H1 (cell line): ENCODE results near the gene STT3B. TPM values are rescaled to one million over a fixed set of nuclear protein-coding genes. Genes with fewer than 3 reads are reported as not detected.

ENCODE experiments used
- CTCF ChIA-PET: fragments of 300-600 bp; sonication (Branson Sonifier 250); formaldehyde crosslinking; loops from one replicate; lab custom pipeline; 2021; ENCODE audit not compliant: partially characterized antibody; lab: Charles Lee
- POLR2A ChIA-PET: fragments of 300-600 bp; sonication (Branson Sonifier 250); formaldehyde crosslinking; loops from one replicate; lab custom pipeline; 2021; ENCODE audit warnings: inconsistent platforms; ENCODE audit not compliant: partially characterized antibody; lab: Charles Lee
- DNase-seq, 2 experiments: peaks; one replicate each; pipeline versions ENCODE4 v3.0.0 to v3.0.0-alpha.2; 2010 to 2022; ENCODE audit warnings: low spot score in 2 of 2, low read depth in 1 of 2, mixed read lengths in 1 of 2
- FAIRE-seq: peaks from 2 replicates; lab custom pipeline; 2011; peaks lifted over from hg19 to GRCh38; lab: Jason Lieb, UNC
- H2AFZ ChIP-seq: 2 replicates; pipeline ENCODE4 v1.8.1; 2012; ENCODE audit warnings: low read length, inconsistent platforms
- H2AK5ac ChIP-seq: 2 replicates; pipeline ENCODE4 v1.6.1; 2013; ENCODE audit warnings: low read depth, low read length
- H2BK120ac ChIP-seq: replicated peaks from 2 replicates; pipeline ENCODE3; 2013; ENCODE audit warnings: low read depth, low read length, inconsistent platforms
- H2BK12ac ChIP-seq: 2 replicates; pipeline ENCODE4 v1.6.1; 2013; ENCODE audit warnings: low read depth, low read length
- H2BK15ac ChIP-seq: 2 replicates; pipeline ENCODE4 v1.6.1; 2013; ENCODE audit warnings: low read length
- H2BK20ac ChIP-seq: 2 replicates; pipeline ENCODE4 v1.6.1; 2013; ENCODE audit warnings: low read length
- H2BK5ac ChIP-seq: 2 replicates; pipeline ENCODE4 v1.6.1; 2013; ENCODE audit warnings: low read depth, low read length
- H3K14ac ChIP-seq: 2 replicates; pipeline ENCODE4 v1.6.1; 2013; ENCODE audit warnings: inconsistent platforms; ENCODE audit not compliant: insufficient read length
- H3K18ac ChIP-seq: 2 replicates; pipeline ENCODE4 v1.6.1; 2013; ENCODE audit warnings: low read length; ENCODE audit errors: extremely low read depth
- H3K23ac ChIP-seq: 2 replicates; pipeline ENCODE4 v1.6.1; 2013; ENCODE audit warnings: inconsistent platforms; ENCODE audit not compliant: insufficient read length
- H3K23me2 ChIP-seq: 2 replicates; pipeline ENCODE4 v1.6.1; 2013; ENCODE audit warnings: low read depth, low read length
- H3K27ac ChIP-seq: 2 replicates; pipeline ENCODE4 v1.6.1; 2011; ENCODE audit warnings: low read depth, low read length, inconsistent platforms
- H3K27me3 ChIP-seq, 4 experiments: replicated peaks in 1 of 4; 1 replicate in 1 of 4; 2 replicates in 3 of 4; pipeline versions ENCODE4 v1.6.1 to v1.8.1; 2011 to 2013; ENCODE audit warnings: low read length in 3 of 4, mild to moderate bottlenecking in 3 of 4, inconsistent platforms in 2 of 4, mixed read lengths in 2 of 4, moderate library complexity in 1 of 4; ENCODE audit not compliant: control insufficient read depth in 3 of 4, insufficient read depth in 3 of 4; ENCODE audit errors: extremely low read depth in 1 of 4
- H3K36me3 ChIP-seq, 4 experiments: 2 replicates each; pipeline versions ENCODE4 v1.6.1 to v1.8.1; 2011 to 2013; ENCODE audit warnings: mild to moderate bottlenecking in 4 of 4, low read length in 3 of 4, moderate library complexity in 2 of 4, control low read depth in 1 of 4, inconsistent platforms in 1 of 4; ENCODE audit not compliant: insufficient read depth in 4 of 4, control insufficient read depth in 2 of 4
- H3K4ac ChIP-seq: replicated peaks from 2 replicates; pipeline ENCODE3; 2013; ENCODE audit warnings: low read length, low read depth, mixed read lengths, inconsistent platforms; ENCODE audit not compliant: insufficient read length
- H3K4me1 ChIP-seq, 4 experiments: replicated peaks in 1 of 4; 1 replicate in 1 of 4; 2 replicates in 3 of 4; pipeline versions ENCODE4 v1.6.1 to v1.8.1; 2011 to 2013; ENCODE audit warnings: low read length in 3 of 4, inconsistent platforms in 2 of 4, mixed read lengths in 1 of 4; ENCODE audit not compliant: insufficient read depth in 4 of 4, control insufficient read depth in 3 of 4
- H3K4me2 ChIP-seq, 2 experiments: 2 replicates each; pipeline versions ENCODE4 v1.6.1 to v1.8.1; 2011 to 2013; ENCODE audit warnings: low read depth in 2 of 2, low read length in 2 of 2, control low read depth in 1 of 2, inconsistent platforms in 1 of 2, mild to moderate bottlenecking in 1 of 2; ENCODE audit not compliant: insufficient read depth in 1 of 2
- H3K4me3 ChIP-seq, 4 experiments: fragments of 200-600, 300-600 bp in 1 of 4; sonication (generic), shearing (Covaris generic), sonication (Bioruptor Twin) in 1 of 4; 2 replicates each; pipeline versions ENCODE4 v1.5.1 to v1.8.1; 2011 to 2016; ENCODE audit warnings: low read length in 4 of 4, low read depth in 3 of 4, control low read depth in 2 of 4, inconsistent platforms in 2 of 4, mild to moderate bottlenecking in 2 of 4, mixed read lengths in 1 of 4, moderate library complexity in 1 of 4; ENCODE audit not compliant: insufficient read depth in 2 of 4; ENCODE audit errors: extremely low read depth in 1 of 4
- H3K56ac ChIP-seq: replicated peaks from 2 replicates; pipeline ENCODE3; 2013; ENCODE audit warnings: low read depth, mild to moderate bottlenecking, mixed read lengths, low read length, inconsistent platforms; ENCODE audit not compliant: insufficient read length
- H3K79me1 ChIP-seq: 2 replicates; pipeline ENCODE4 v1.6.1; 2013; ENCODE audit warnings: low read depth, low read length, control low read depth
- H3K79me2 ChIP-seq, 2 experiments: 2 replicates each; pipeline versions ENCODE4 v1.6.1 to v1.8.1; 2012 to 2013; ENCODE audit warnings: low read length in 2 of 2, mild to moderate bottlenecking in 2 of 2, inconsistent platforms in 1 of 2; ENCODE audit not compliant: insufficient read depth in 2 of 2, control insufficient read depth in 1 of 2
- H3K9ac ChIP-seq, 4 experiments: replicated peaks in 1 of 4; 1 replicate in 1 of 4; 2 replicates in 3 of 4; pipeline versions ENCODE4 v1.6.1 to v1.8.1; 2011 to 2013; ENCODE audit warnings: low read depth in 3 of 4, low read length in 3 of 4, control low read depth in 2 of 4, mild to moderate bottlenecking in 2 of 4, moderate library complexity in 2 of 4, inconsistent platforms in 1 of 4; ENCODE audit errors: extremely low read depth in 1 of 4
- H3K9me3 ChIP-seq, 2 experiments: 2 replicates each; pipeline versions ENCODE4 v1.6.1 to v1.8.1; 2012 to 2013; ENCODE audit warnings: mild to moderate bottlenecking in 2 of 2, moderate library complexity in 2 of 2, control low read depth in 1 of 2, inconsistent platforms in 1 of 2, low read depth in 1 of 2, low read length in 1 of 2, mixed read lengths in 1 of 2; ENCODE audit not compliant: insufficient read depth in 2 of 2
- H4K20me1 ChIP-seq, 2 experiments: replicated peaks in 1 of 2; 2 replicates each; pipeline versions ENCODE3 to v1.8.1; 2011 to 2013; ENCODE audit warnings: inconsistent platforms in 2 of 2, low read length in 2 of 2, mild to moderate bottlenecking in 1 of 2; ENCODE audit not compliant: insufficient read depth in 2 of 2, control insufficient read depth in 1 of 2
- H4K5ac ChIP-seq: 2 replicates; pipeline ENCODE4 v1.6.1; 2013; ENCODE audit warnings: low read length, low read depth, mixed read lengths, inconsistent platforms; ENCODE audit not compliant: insufficient read length
- H4K8ac ChIP-seq: 2 replicates; pipeline ENCODE4 v1.8.0; 2013; ENCODE audit warnings: mild to moderate bottlenecking, moderate library complexity, low read length, inconsistent platforms; ENCODE audit not compliant: insufficient read depth; ENCODE audit errors: extremely low read depth
- H4K91ac ChIP-seq: replicated peaks from 2 replicates; pipeline ENCODE3; 2013; ENCODE audit warnings: low read length, mixed read lengths, inconsistent platforms; ENCODE audit not compliant: insufficient read length
- ATF2 ChIP-seq: IDR thresholded peaks from 2 replicates; pipeline ENCODE4 v1.6.1; 2012; ENCODE audit warnings: low read length, inconsistent platforms
- BRCA1 ChIP-seq: IDR thresholded peaks from 2 replicates; pipeline ENCODE4 v1.6.1; 2012; ENCODE audit warnings: low read depth, low read length, improper control_type of control experiment
- CREB1 ChIP-seq: IDR thresholded peaks from 2 replicates; pipeline ENCODE4 v1.6.1; 2012; ENCODE audit warnings: inconsistent platforms
- HDAC6 ChIP-seq: IDR thresholded peaks from one replicate; pipeline ENCODE4 v1.7.1; 2012; ENCODE audit warnings: low read depth, mild to moderate bottlenecking, inconsistent platforms, low read length, moderate library complexity
- JUND ChIP-seq: IDR thresholded peaks from 2 replicates; pipeline ENCODE4 v1.6.1; 2011; ENCODE audit warnings: mild to moderate bottlenecking, improper control_type of control experiment, low read length
- RBBP5 ChIP-seq: IDR thresholded peaks from 2 replicates; pipeline ENCODE4 v1.7.1; 2012; ENCODE audit warnings: low read depth, mild to moderate bottlenecking, inconsistent platforms, low read length, moderate library complexity, borderline replicate concordance
- SIRT6 ChIP-seq: IDR thresholded peaks from one replicate; pipeline ENCODE4 v1.7.1; 2012; ENCODE audit warnings: low read length, inconsistent platforms
- SP1 ChIP-seq: IDR thresholded peaks from 2 replicates; pipeline ENCODE4 v1.6.1; 2011; ENCODE audit warnings: low read depth, low read length
- TAF1 ChIP-seq: IDR thresholded peaks from 2 replicates; pipeline ENCODE4 v1.6.1; 2011; ENCODE audit warnings: mild to moderate bottlenecking, low read depth, low read length
- TAF7 ChIP-seq: optimal IDR thresholded peaks from 2 replicates; pipeline ENCODE3; 2011; ENCODE audit warnings: low read depth, mild to moderate bottlenecking, inconsistent platforms, low read length, moderate library complexity, borderline replicate concordance
- WGBS, 2 experiments: shearing (Covaris generic) in 1 of 2; methylation state at CpG; one replicate each; pipeline versions ENCODE4 v1.1.6 to v1.1.7; 2013 to 2015; ENCODE audit warnings: low lambda C conversion rate in 2 of 2, mixed read lengths in 2 of 2, inconsistent platforms in 1 of 2, low coverage in 1 of 2, missing lambda C conversion rate in 1 of 2; ENCODE audit not compliant: insufficient replicate concordance in 2 of 2, insufficient coverage in 1 of 2, insufficient read length in 1 of 2; ENCODE audit errors: extremely low coverage in 1 of 2, missing lambda C conversion rate in 1 of 2; 5-methylcytosine and 5-hydroxymethylcytosine counted together
- polyA plus RNA-seq, 7 experiments: library from polyadenylated mRNA; depleted of rRNA in 3 of 7; stranded (reverse) in 5 of 7; unstranded in 2 of 7; fragments of >200 nt in 5 of 7; fragments of 200-250 nt in 2 of 7; gene quantifications; 1 replicate in 5 of 7; 2 replicates in 1 of 7; 4 replicates in 1 of 7; pipeline versions ENCODE4 v1.2.1 to v1.2.3, GENCODE V29; 2011 to 2013; ENCODE audit warnings: missing spikeins in 2 of 7, mixed read lengths in 2 of 7
- total RNA-seq: library from RNA; stranded (reverse); fragmentation: NEBNext Ultra II Directional; extraction: Animal tissue kit (Norgen Biotek cat#: 25700); gene quantifications from 2 replicates; pipeline ENCODE4 v1.2.1, GENCODE V29; 2021
- TF ChIP-seq, protein P1 (sequence below), 3 experiments: IDR thresholded peaks; 1 replicate in 2 of 3; 2 replicates in 1 of 3; pipeline versions ENCODE4 v1.5.1 to v1.6.1; 2011; ENCODE audit warnings: low read length in 3 of 3, mild to moderate bottlenecking in 3 of 3, inconsistent platforms in 2 of 3, low read depth in 1 of 3, moderate library complexity in 1 of 3; ENCODE audit not compliant: insufficient read depth in 1 of 3; ENCODE audit errors: control extremely low read depth in 1 of 3

STT3B gene
- total and polyA plus RNA-seq, 2 of the 8 experiments (the other 6 are each of a cell fraction or from before 2014, with no cell fraction given): 43.5 to 134 TPM

- 85% methylated on average over 2 of the region's 2 CpGs; no CpG with 5 or more reads in 1 of the 2 experiments for WGBS, 2 experiments
- no peak overlapping the region for H4K5ac ChIP-seq
- H4K91ac ChIP-seq: no peak overlapping the region
- no peak overlapping the region for H3K18ac ChIP-seq
- POLR2A ChIA-PET: interaction anchor here (0.8 kb wide), 1 partner anchor 69 kb away, joined by 3 read pairs; no protein-coding TSS in a partner anchor
- FAIRE-seq: no peak
- H2BK120ac ChIP-seq: no peak overlapping the region
- no peak overlapping the region for H2BK5ac ChIP-seq
- no peak overlapping the region for H2AFZ ChIP-seq
- no peak overlapping the region for H3K9ac ChIP-seq
- no peak overlapping the region for H4K8ac ChIP-seq
- no peak overlapping the region for H3K4ac ChIP-seq
- CTCF ChIA-PET: interaction anchor here (0.7 to 2.8 kb wide), 3 partner anchors 9 to 18 kb away, joined by 3 to 10 read pairs (median 9); no protein-coding TSS in a partner anchor
- H3K4me2 ChIP-seq: no peak overlapping the region
- H2BK12ac ChIP-seq: no peak overlapping the region
- no peak overlapping the region for H3K4me3 ChIP-seq
- H3K36me3 ChIP-seq: peaks cover 0 to 18% (median 7%) of the 10 kb centered on the region in 4 experiments; a peak in 5 of 8 replicates
- no peaks in the 10 kb centered on the region for H3K4me1 ChIP-seq
- H2BK15ac ChIP-seq: no peak overlapping the region
- no peaks in the 10 kb centered on the region for H3K9me3 ChIP-seq
- peaks cover 0 to 89% of the 10 kb centered on the region in 2 experiments; a peak in 2 of 4 replicates for H3K79me2 ChIP-seq
- no peaks in the 10 kb centered on the region for H3K27me3 ChIP-seq
- no peak overlapping the region for H2BK20ac ChIP-seq
- no peak overlapping the region for H3K56ac ChIP-seq
- no peak overlapping the region for H2AK5ac ChIP-seq
- H3K23me2 ChIP-seq: no peaks in the 10 kb centered on the region
- no peak overlapping the region for H3K27ac ChIP-seq
- no peak for DNase-seq
- no peaks in the 10 kb centered on the region for H3K79me1 ChIP-seq
- H3K23ac ChIP-seq: no peak overlapping the region
- H3K14ac ChIP-seq: no peak overlapping the region
- H4K20me1 ChIP-seq: peaks cover under 1 to 3% of the 10 kb centered on the region in 2 experiments
- no peak for TF ChIP-seq ATF2
- no peak for TF ChIP-seq TAF1
- TF ChIP-seq TAF7: no peak
- no peak for TF ChIP-seq JUND
- no peak for TF ChIP-seq CREB1
- no peak for TF ChIP-seq SIRT6
- TF ChIP-seq, protein P1, sequence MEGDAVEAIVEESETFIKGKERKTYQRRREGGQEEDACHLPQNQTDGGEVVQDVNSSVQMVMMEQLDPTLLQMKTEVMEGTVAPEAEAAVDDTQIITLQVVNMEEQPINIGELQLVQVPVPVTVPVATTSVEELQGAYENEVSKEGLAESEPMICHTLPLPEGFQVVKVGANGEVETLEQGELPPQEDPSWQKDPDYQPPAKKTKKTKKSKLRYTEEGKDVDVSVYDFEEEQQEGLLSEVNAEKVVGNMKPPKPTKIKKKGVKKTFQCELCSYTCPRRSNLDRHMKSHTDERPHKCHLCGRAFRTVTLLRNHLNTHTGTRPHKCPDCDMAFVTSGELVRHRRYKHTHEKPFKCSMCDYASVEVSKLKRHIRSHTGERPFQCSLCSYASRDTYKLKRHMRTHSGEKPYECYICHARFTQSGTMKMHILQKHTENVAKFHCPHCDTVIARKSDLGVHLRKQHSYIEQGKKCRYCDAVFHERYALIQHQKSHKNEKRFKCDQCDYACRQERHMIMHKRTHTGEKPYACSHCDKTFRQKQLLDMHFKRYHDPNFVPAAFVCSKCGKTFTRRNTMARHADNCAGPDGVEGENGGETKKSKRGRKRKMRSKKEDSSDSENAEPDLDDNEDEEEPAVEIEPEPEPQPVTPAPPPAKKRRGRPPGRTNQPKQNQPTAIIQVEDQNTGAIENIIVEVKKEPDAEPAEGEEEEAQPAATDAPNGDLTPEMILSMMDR (IDR thresholded peaks at IDR 0.05; ENCODE audit: control extremely low read depth in 1 of 3, insufficient read depth in 1 of 3, low read depth in 1 of 3, low read length in 3 of 3): no peak
- TF ChIP-seq HDAC6: no peak
- TF ChIP-seq BRCA1: no peak
- TF ChIP-seq RBBP5: no peak
- no peak for TF ChIP-seq SP1
Observed at GRCh38 chr3:31580645-31581044, 47.9 kb downstream of the STT3B start.
